GM12801 (cell line): ENCODE data around the gene CBLB.

Experiments used
- CTCF ChIP-seq: IDR thresholded peaks from one replicate; pipeline ENCODE4 v1.5.1; 2011; ENCODE audit warnings: control low read depth; ENCODE audit not compliant: insufficient read length; ENCODE audit errors: extremely low read depth

Gene CBLB

GRCh38 chr3:105868742-105869530, at the start of gene CBLB:
CBLB (minus strand) TSS chr3:105869012; CDS start chr3:105867577, 1,435 bp downstream.
- TF ChIP-seq CTCF: no peak

GRCh38 chr3:105916767-105917166, 48.0 kb upstream of the CBLB start:
- TF ChIP-seq CTCF: no peak

- TF ChIP-seq CTCF: no peak
These were observed 46.7 kb upstream of the CBLB start for GRCh38 chr3:105915524-105915923.

- no peak for TF ChIP-seq CTCF
These were observed 44.8 kb upstream of the CBLB start for GRCh38 chr3:105913616-105914015.

- TF ChIP-seq CTCF: no peak
These were observed 44.1 kb upstream of the CBLB start for GRCh38 chr3:105912891-105913290.

- TF ChIP-seq CTCF: no peak
These were observed 42.7 kb upstream of the CBLB start for GRCh38 chr3:105911496-105911895.

GRCh38 chr3:105907777-105908176, 39.0 kb upstream of the CBLB start:
- no peak for TF ChIP-seq CTCF
